ENCODE measurements around the gene HMCN1. TPM values are rescaled to one million over a fixed set of nuclear protein-coding genes. Genes with fewer than 3 reads are reported as not detected.

HMCN1 gene
- total and polyA plus RNA-seq, 2 donors from 2014 or later = 0.97 to 2.7 TPM

DNA sequence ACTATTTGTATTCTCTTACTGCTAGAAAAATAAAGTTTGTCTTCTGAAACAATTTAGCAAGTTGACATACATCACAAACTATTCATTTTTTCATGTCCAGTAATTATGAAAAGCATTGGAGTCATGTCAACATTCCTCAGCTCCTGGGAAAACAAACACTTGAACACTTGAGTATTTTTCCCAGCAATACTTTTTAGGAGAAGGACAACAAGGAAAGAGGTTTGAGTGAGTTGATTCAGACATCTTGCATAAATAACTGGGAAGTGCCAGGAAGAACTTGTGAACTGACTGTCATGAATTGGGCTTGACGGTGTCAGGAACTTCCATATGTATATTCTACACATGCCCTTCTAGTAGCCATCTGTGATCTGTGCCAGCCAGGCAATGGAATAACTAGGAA is 195.6 kb downstream of the HMCN1 start:
- H3K27ac ChIP-seq (ENCODE audit: low read depth in 2 of 2, low read length in 2 of 2) = no peak overlapping the region
- no peak for FAIRE-seq
- TF ChIP-seq, protein P1, sequence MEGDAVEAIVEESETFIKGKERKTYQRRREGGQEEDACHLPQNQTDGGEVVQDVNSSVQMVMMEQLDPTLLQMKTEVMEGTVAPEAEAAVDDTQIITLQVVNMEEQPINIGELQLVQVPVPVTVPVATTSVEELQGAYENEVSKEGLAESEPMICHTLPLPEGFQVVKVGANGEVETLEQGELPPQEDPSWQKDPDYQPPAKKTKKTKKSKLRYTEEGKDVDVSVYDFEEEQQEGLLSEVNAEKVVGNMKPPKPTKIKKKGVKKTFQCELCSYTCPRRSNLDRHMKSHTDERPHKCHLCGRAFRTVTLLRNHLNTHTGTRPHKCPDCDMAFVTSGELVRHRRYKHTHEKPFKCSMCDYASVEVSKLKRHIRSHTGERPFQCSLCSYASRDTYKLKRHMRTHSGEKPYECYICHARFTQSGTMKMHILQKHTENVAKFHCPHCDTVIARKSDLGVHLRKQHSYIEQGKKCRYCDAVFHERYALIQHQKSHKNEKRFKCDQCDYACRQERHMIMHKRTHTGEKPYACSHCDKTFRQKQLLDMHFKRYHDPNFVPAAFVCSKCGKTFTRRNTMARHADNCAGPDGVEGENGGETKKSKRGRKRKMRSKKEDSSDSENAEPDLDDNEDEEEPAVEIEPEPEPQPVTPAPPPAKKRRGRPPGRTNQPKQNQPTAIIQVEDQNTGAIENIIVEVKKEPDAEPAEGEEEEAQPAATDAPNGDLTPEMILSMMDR (IDR thresholded peaks at IDR 0.05; ENCODE audit: borderline replicate concordance, extremely low read depth, insufficient read depth) = no peak

DNA sequence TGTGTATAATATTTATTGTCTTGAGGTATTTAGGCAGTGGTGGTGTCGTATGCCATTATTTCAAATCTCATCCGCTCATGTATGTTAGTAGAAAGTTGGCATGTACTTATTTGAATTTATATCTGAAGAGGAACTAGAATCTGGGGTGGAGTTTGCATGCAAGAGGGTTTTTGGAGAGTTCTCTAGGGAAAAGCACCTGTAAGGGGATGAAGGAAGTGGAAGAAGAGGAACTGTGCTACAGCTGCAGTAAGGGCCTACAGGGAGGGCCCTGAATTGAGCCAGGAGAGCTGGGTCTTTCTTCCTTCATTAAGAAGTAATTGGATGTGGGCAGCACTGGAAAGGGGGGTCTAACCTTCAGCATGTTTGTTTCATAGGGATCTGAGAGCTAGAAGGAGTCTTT is 197.2 kb downstream of the HMCN1 start:
- no peaks in the 10 kb centered on the region for H3K36me3 ChIP-seq (ENCODE audit: control insufficient read depth in 2 of 3, insufficient read depth in 3 of 3, low read length in 3 of 3)
- H3K27me3 ChIP-seq (ENCODE audit: control insufficient read depth, insufficient read depth, low read length) = no peaks in the 10 kb centered on the region
- DNase-seq (no peak), FAIRE-seq (no peak)
- no peak overlapping the region for H3K27ac ChIP-seq (ENCODE audit: low read depth in 2 of 2, low read length in 2 of 2)
- TF ChIP-seq, protein P1 (IDR thresholded peaks at IDR 0.05; ENCODE audit: borderline replicate concordance, extremely low read depth, insufficient read depth) = no peak
- no peak overlapping the region for H3K9ac ChIP-seq (ENCODE audit: low read length in 3 of 3)
- intact Hi-C loops (cut with DNase I) = no loop called here
- no peaks in the 10 kb centered on the region for H3K9me3 ChIP-seq (ENCODE audit: control insufficient read depth in 2 of 3, insufficient read depth in 1 of 3, low read length in 3 of 3)
- no peak overlapping the region for H3K4me3 ChIP-seq (ENCODE audit: low read length in 3 of 3)
- peaks cover 0 to 2% (median 0%) of the 10 kb centered on the region in 3 donors for H3K4me1 ChIP-seq (ENCODE audit: control insufficient read depth in 2 of 3, insufficient read depth in 2 of 3, low read depth in 1 of 3, low read length in 3 of 3)

More for the DNA sequence above, 195.6 kb downstream of the HMCN1 start:
- Histone ChIP-seq H3K4me1 (ENCODE audit: control insufficient read depth in 2 of 3, insufficient read depth in 2 of 3, low read depth in 1 of 3, low read length in 3 of 3) (peaks cover 0 to 2% (median 0%) of the 10 kb centered on the region in 3 donors), H3K27me3 (ENCODE audit: control insufficient read depth, insufficient read depth, low read length) (no peaks in the 10 kb centered on the region), H3K9me3 (ENCODE audit: control insufficient read depth in 2 of 3, insufficient read depth in 1 of 3, low read length in 3 of 3) (no peaks in the 10 kb centered on the region), H3K36me3 (ENCODE audit: control insufficient read depth in 2 of 3, insufficient read depth in 3 of 3, low read length in 3 of 3) (no peaks in the 10 kb centered on the region), H3K9ac (ENCODE audit: low read length in 3 of 3) (no peak overlapping the region), H3K4me3 (ENCODE audit: low read length in 3 of 3) (no peak overlapping the region)
- intact Hi-C loops (cut with DNase I) = no loop called here
- DNase-seq = no peak

DNA sequence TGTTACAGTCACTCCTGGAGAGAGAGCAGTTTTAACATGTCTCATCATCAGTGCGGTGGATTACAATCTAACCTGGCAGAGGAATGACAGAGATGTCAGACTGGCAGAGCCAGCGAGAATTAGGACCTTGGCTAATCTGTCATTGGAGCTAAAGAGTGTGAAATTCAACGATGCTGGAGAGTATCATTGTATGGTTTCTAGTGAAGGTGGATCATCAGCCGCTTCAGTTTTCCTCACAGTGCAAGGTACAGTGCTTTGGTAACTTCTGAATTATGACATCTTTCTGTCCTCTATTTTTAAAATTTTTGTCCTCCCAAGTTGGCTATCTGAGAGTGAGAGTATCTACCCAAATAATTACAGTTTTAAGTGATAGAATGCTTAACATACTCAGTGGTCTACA is 199.4 kb downstream of the HMCN1 start:
- FAIRE-seq = no peak
- H3K9me3 ChIP-seq (ENCODE audit: control insufficient read depth in 2 of 3, insufficient read depth in 1 of 3, low read length in 3 of 3) = peaks cover 0 to 3% (median 0%) of the 10 kb centered on the region in 3 donors
- H3K36me3 ChIP-seq (ENCODE audit: control insufficient read depth in 2 of 3, insufficient read depth in 3 of 3, low read length in 3 of 3) = no peaks in the 10 kb centered on the region
- intact Hi-C loops (cut with DNase I) = no loop called here
- no peaks in the 10 kb centered on the region for H3K27me3 ChIP-seq (ENCODE audit: control insufficient read depth, insufficient read depth, low read length)
- no peak overlapping the region for H3K9ac ChIP-seq (ENCODE audit: low read length in 3 of 3)
- H3K4me3 ChIP-seq (ENCODE audit: low read length in 3 of 3) = no peak overlapping the region
- peaks cover 0 to 2% (median 0%) of the 10 kb centered on the region in 3 donors for H3K4me1 ChIP-seq (ENCODE audit: control insufficient read depth in 2 of 3, insufficient read depth in 2 of 3, low read depth in 1 of 3, low read length in 3 of 3)
- no peak overlapping the region for H3K27ac ChIP-seq (ENCODE audit: low read depth in 2 of 2, low read length in 2 of 2)
- DNase-seq = no peak
- TF ChIP-seq, protein P1 (IDR thresholded peaks at IDR 0.05; ENCODE audit: borderline replicate concordance, extremely low read depth, insufficient read depth) = no peak

All from kidney (tissue), 14 donors.